Natural killer cell treated with Interleukin-12 subunit alpha and Interleukin-12 subunit beta and Interleukin-15 and Interleukin-18, amount 100 ng/mL, for 72 hours (primary cell): Measurements from ENCODE around the gene FGF21. TPM values are rescaled to one million over a fixed set of nuclear protein-coding genes. Genes with fewer than 3 reads are reported as not detected.

Experiments
- ATAC-seq, 2 donors: fragments of 150-1000 bp; cut with Tn5 transposase in 1 of 2; sonication (Bioruptor Pico), chemical (Tn5 transposase) in 1 of 2; 2 replicates each; pipeline ENCODE4 v1.10.0; 2021
- DNase-seq: peaks from one replicate; pipeline ENCODE4 v3.0.0; 2022; ENCODE audit warnings: low spot score
- H3K27ac Mint-ChIP-seq, 2 donors: 1 replicate in 1 of 2; 2 replicates in 1 of 2; pipeline ENCODE4 v1.8.0; 2022; ENCODE audit warnings: mixed read lengths in 2 of 2, mild to moderate bottlenecking in 1 of 2, moderate library complexity in 1 of 2
- H3K27me3 Mint-ChIP-seq, 2 donors: 1 replicate in 1 of 2; 2 replicates in 1 of 2; pipeline ENCODE4 v1.8.0; 2022; ENCODE audit warnings: mixed read lengths in 2 of 2
- H3K36me3 Mint-ChIP-seq: one replicate; pipeline ENCODE4 v1.8.0; 2022; ENCODE audit warnings: mixed read lengths
- H3K4me1 Mint-ChIP-seq, 2 donors: 1 replicate in 1 of 2; 2 replicates in 1 of 2; pipeline ENCODE4 v1.8.0; 2022; ENCODE audit warnings: low read depth in 2 of 2, mixed read lengths in 2 of 2, mild to moderate bottlenecking in 1 of 2
- H3K4me3 Mint-ChIP-seq: one replicate; pipeline ENCODE4 v1.8.0; 2022; ENCODE audit warnings: mixed read lengths
- H3K9me3 Mint-ChIP-seq: 2 replicates; pipeline ENCODE4 v1.8.0; 2022; ENCODE audit warnings: mixed read lengths
- total RNA-seq, 2 donors: library from RNA; stranded (reverse); gene quantifications; one replicate each; pipeline ENCODE4 v1.2.3, GENCODE V29; 2022

The FGF21 gene
- total RNA-seq, 2 donors from 2014 or later, result not detected

- H3K9me3 Mint-ChIP-seq, result no peaks in the 10 kb centered on the region
- no peak overlapping the region for H3K27ac Mint-ChIP-seq
- peaks cover 6 to 9% of the 10 kb centered on the region in 2 donors for H3K4me1 Mint-ChIP-seq
- no peaks in the 10 kb centered on the region for H3K27me3 Mint-ChIP-seq
- no peaks in the 10 kb centered on the region for H3K36me3 Mint-ChIP-seq
- no peak for DNase-seq
- no peak for ATAC-seq
- no peak overlapping the region for H3K4me3 Mint-ChIP-seq
Observed at GRCh38 chr19:48796298-48797083, 41.2 kb downstream of the FGF21 start.

GRCh38 chr19:48797103-48797502 lies 41.8 kb downstream of the FGF21 start:
- ATAC-seq (no peak), DNase-seq (no peak)
- Mint-ChIP-seq H3K36me3 (no peaks in the 10 kb centered on the region), H3K4me1 (peaks cover 6 to 9% of the 10 kb centered on the region in 2 donors), H3K4me3 (no peak overlapping the region), H3K27ac (peak overlapping the region in 1 of 2 donors; percentile 51), H3K9me3 (no peaks in the 10 kb centered on the region), H3K27me3 (no peaks in the 10 kb centered on the region)

- peaks cover 6 to 9% of the 10 kb centered on the region in 2 donors for H3K4me1 Mint-ChIP-seq
- H3K27me3 Mint-ChIP-seq, result no peaks in the 10 kb centered on the region
- H3K4me3 Mint-ChIP-seq, result no peak overlapping the region
- no peak for ATAC-seq
- no peak for DNase-seq
- no peaks in the 10 kb centered on the region for H3K9me3 Mint-ChIP-seq
- no peaks in the 10 kb centered on the region for H3K36me3 Mint-ChIP-seq
- H3K27ac Mint-ChIP-seq, result no peak overlapping the region
Observed at GRCh38 chr19:48798937-48799336, 43.6 kb downstream of the FGF21 start.

GRCh38 chr19:48799358-48800300 lies 44.3 kb downstream of the FGF21 start:
- peaks cover 6% of the 10 kb centered on the region in 2 donors for H3K4me1 Mint-ChIP-seq
- no peaks in the 10 kb centered on the region for H3K27me3 Mint-ChIP-seq
- no peak overlapping the region for H3K27ac Mint-ChIP-seq
- DNase-seq, result no peak
- H3K36me3 Mint-ChIP-seq, result no peaks in the 10 kb centered on the region
- no peak for ATAC-seq
- H3K4me3 Mint-ChIP-seq, result no peak overlapping the region
- H3K9me3 Mint-ChIP-seq, result no peaks in the 10 kb centered on the region

GRCh38 chr19:48802623-48803022 lies 47.3 kb downstream of the FGF21 start:
- no peak for ATAC-seq

GRCh38 chr19:48804496-48804895 lies 49.2 kb downstream of the FGF21 start:
- no peaks in the 10 kb centered on the region for H3K9me3 Mint-ChIP-seq
- no peak for ATAC-seq
- no peak for DNase-seq
- H3K36me3 Mint-ChIP-seq, result no peaks in the 10 kb centered on the region
- H3K27me3 Mint-ChIP-seq, result no peaks in the 10 kb centered on the region
- no peak overlapping the region for H3K27ac Mint-ChIP-seq
- H3K4me3 Mint-ChIP-seq, result no peak overlapping the region
- peaks cover 8 to 11% of the 10 kb centered on the region in 2 donors for H3K4me1 Mint-ChIP-seq

More at GRCh38 chr19:48802623-48803022, 47.3 kb downstream of the FGF21 start:
- no peaks in the 10 kb centered on the region for H3K36me3 Mint-ChIP-seq
- no peak for DNase-seq
- no peak overlapping the region for H3K4me3 Mint-ChIP-seq
- no peaks in the 10 kb centered on the region for H3K27me3 Mint-ChIP-seq
- H3K4me1 Mint-ChIP-seq, result peaks cover 0 to 3% of the 10 kb centered on the region in 2 donors
- no peak overlapping the region for H3K27ac Mint-ChIP-seq
- H3K9me3 Mint-ChIP-seq, result no peaks in the 10 kb centered on the region

- ATAC-seq, result no peak
Observed at GRCh38 chr19:48805452-48805851, 50.1 kb downstream of the FGF21 start.

GRCh38 chr19:48806518-48806817 lies 51.1 kb downstream of the FGF21 start:
- Mint-ChIP-seq H3K27me3 (no peaks in the 10 kb centered on the region), H3K4me1 (peaks cover 15 to 24% of the 10 kb centered on the region in 2 donors), H3K4me3 (no peak overlapping the region), H3K27ac (no peak overlapping the region), H3K9me3 (no peaks in the 10 kb centered on the region), H3K36me3 (no peaks in the 10 kb centered on the region)
- DNase-seq (no peak), ATAC-seq (peak; percentile 51 to 62)

More at GRCh38 chr19:48805452-48805851, 50.1 kb downstream of the FGF21 start:
- Mint-ChIP-seq H3K4me1 (peaks cover 15 to 20% of the 10 kb centered on the region in 2 donors), H3K27ac (no peak overlapping the region), H3K27me3 (no peaks in the 10 kb centered on the region), H3K9me3 (no peaks in the 10 kb centered on the region), H3K36me3 (no peaks in the 10 kb centered on the region), H3K4me3 (no peak overlapping the region)
- DNase-seq, result no peak

GRCh38 chr19:48806818-48807589 lies 51.7 kb downstream of the FGF21 start:
- no peak overlapping the region for H3K27ac Mint-ChIP-seq

GRCh38 chr19:48807590-48808308 lies 52.4 kb downstream of the FGF21 start:
- DNase-seq (no peak), ATAC-seq (no peak)
- no peaks in the 10 kb centered on the region for H3K27me3 Mint-ChIP-seq
- H3K4me3 Mint-ChIP-seq, result peak overlapping the region; percentile 5
- H3K27ac Mint-ChIP-seq, result no peak overlapping the region
- peaks cover 20 to 27% of the 10 kb centered on the region in 2 donors for H3K4me1 Mint-ChIP-seq
- no peaks in the 10 kb centered on the region for H3K36me3 Mint-ChIP-seq
- no peaks in the 10 kb centered on the region for H3K9me3 Mint-ChIP-seq

More at GRCh38 chr19:48806818-48807589, 51.7 kb downstream of the FGF21 start:
- Mint-ChIP-seq H3K36me3 (no peaks in the 10 kb centered on the region), H3K27me3 (no peaks in the 10 kb centered on the region), H3K4me1 (peaks cover 15 to 24% of the 10 kb centered on the region in 2 donors), H3K9me3 (no peaks in the 10 kb centered on the region), H3K4me3 (no peak overlapping the region)
- ATAC-seq (no peak), DNase-seq (no peak)
